GM21717 (cell line): Measurements from ENCODE around the gene TAP1.

ENCODE experiments used
- ATAC-seq: cut with Tn5 transposase; IDR thresholded peaks from one replicate; pipeline ENCODE4 v1.9.1; 2021; ENCODE audit warnings: mild to moderate bottlenecking, moderate library complexity; ENCODE audit not compliant: unreplicated experiment

TAP1 gene

GRCh38 chr6:32862725-32863124 is 9.2 kb upstream of the TAP1 start:
- no peak for ATAC-seq

GRCh38 chr6:32860674-32861073 is 7.2 kb upstream of the TAP1 start:
- ATAC-seq = no peak

- ATAC-seq = no peak
These were observed 4.7 kb upstream of the TAP1 start for GRCh38 chr6:32858194-32858593.

GRCh38 chr6:32857156-32857891 is 3.8 kb upstream of the TAP1 start:
- no peak for ATAC-seq

- no peak for ATAC-seq
These were observed 2.1 kb upstream of the TAP1 start for GRCh38 chr6:32855467-32856174.

- peak; percentile 10 for ATAC-seq
These were observed 1.1 kb upstream of the TAP1 start for GRCh38 chr6:32854376-32855178.

- peak; percentile 23 for ATAC-seq
These were observed 512 bp downstream of the TAP1 start for GRCh38 chr6:32852844-32853540.

- no peak for ATAC-seq
These were observed 1.3 kb downstream of the TAP1 start for GRCh38 chr6:32852018-32852843.

- ATAC-seq = no peak
These were observed 2.5 kb downstream of the TAP1 start for GRCh38 chr6:32851025-32851424.

GRCh38 chr6:32849126-32849525 is 4.4 kb downstream of the TAP1 start:
- ATAC-seq = no peak

GRCh38 chr6:32847795-32848194 is 5.7 kb downstream of the TAP1 start:
- no peak for ATAC-seq

- ATAC-seq = no peak
These were observed 6.5 kb downstream of the TAP1 start for GRCh38 chr6:32847004-32847403.

- no peak for ATAC-seq
These were observed 8.1 kb downstream of the TAP1 start for GRCh38 chr6:32845384-32845884.

GRCh38 chr6:32844839-32845383 is 8.6 kb downstream of the TAP1 start:
- ATAC-seq = no peak

GRCh38 chr6:32843979-32844838 is 9.3 kb downstream of the TAP1 start, which contains the start of gene PSMB8:
Gene PSMB8, minus strand, starts transcription at chr6:32844047. Its CDS starts 51 bp downstream, at chr6:32843996.
- peak; percentile 43 for ATAC-seq

- ATAC-seq = no peak
These were observed 10.0 kb downstream of the TAP1 start for GRCh38 chr6:32843331-32843978.

- ATAC-seq = no peak
These were observed 10.8 kb downstream of the TAP1 start for GRCh38 chr6:32842690-32843089.

GRCh38 chr6:32842021-32842650 is 11.4 kb downstream of the TAP1 start:
- ATAC-seq = no peak
